ENCODE measurements around the gene EDC3. TPM values are rescaled to one million over a fixed set of nuclear protein-coding genes. Genes with fewer than 3 reads are reported as not detected.
A peak's percentile ranks its signal among the peaks of the same experiment; 100 is the strongest.

Gene EDC3
- total RNA-seq, 1 donor from 2014 or later = 42.9 TPM

- H3K27ac Mint-ChIP-seq (ENCODE audit: unreplicated experiment) = no peak overlapping the region
- no peak overlapping the region for H3K4me3 Mint-ChIP-seq (ENCODE audit: unreplicated experiment)
- H3K4me1 Mint-ChIP-seq (ENCODE audit: unreplicated experiment) = no peaks in the 10 kb centered on the region
- H3K9me3 Mint-ChIP-seq (ENCODE audit: unreplicated experiment) = no peaks in the 10 kb centered on the region
- no peak for DNase-seq (ENCODE audit: extremely low spot score, unreplicated experiment)
- peaks cover 29% of the 10 kb centered on the region for H3K36me3 Mint-ChIP-seq (ENCODE audit: unreplicated experiment)
- H3K27me3 Mint-ChIP-seq (ENCODE audit: unreplicated experiment) = no peaks in the 10 kb centered on the region
- no peak for TF ChIP-seq CTCF (IDR thresholded peaks at IDR 0.05)
Measured at GRCh38 chr15:74669627-74670026, 26.2 kb downstream of the EDC3 start.

- TF ChIP-seq CTCF (IDR thresholded peaks at IDR 0.05) = no peak
- no peak overlapping the region for H3K27ac Mint-ChIP-seq (ENCODE audit: unreplicated experiment)
- H3K27me3 Mint-ChIP-seq (ENCODE audit: unreplicated experiment) = no peaks in the 10 kb centered on the region
- H3K4me3 Mint-ChIP-seq (ENCODE audit: unreplicated experiment) = no peak overlapping the region
- peaks cover 5% of the 10 kb centered on the region for H3K4me1 Mint-ChIP-seq (ENCODE audit: unreplicated experiment)
- no peaks in the 10 kb centered on the region for H3K9me3 Mint-ChIP-seq (ENCODE audit: unreplicated experiment)
- DNase-seq (ENCODE audit: extremely low spot score, unreplicated experiment) = no peak
- peaks cover 18% of the 10 kb centered on the region for H3K36me3 Mint-ChIP-seq (ENCODE audit: unreplicated experiment)
Measured at GRCh38 chr15:74667975-74668374, 27.8 kb downstream of the EDC3 start.

- no peak for TF ChIP-seq CTCF (IDR thresholded peaks at IDR 0.05)
- H3K9me3 Mint-ChIP-seq (ENCODE audit: unreplicated experiment) = no peaks in the 10 kb centered on the region
Measured at GRCh38 chr15:74664670-74665069, 31.2 kb downstream of the EDC3 start.

GRCh38 chr15:74664028-74664616 lies 31.7 kb downstream of the EDC3 start:
- no peak for DNase-seq (ENCODE audit: extremely low spot score, unreplicated experiment)
- Mint-ChIP-seq H3K4me1 (ENCODE audit: unreplicated experiment) (peaks cover 5% of the 10 kb centered on the region), H3K27ac (ENCODE audit: unreplicated experiment) (peak overlapping the region; percentile 47), H3K9me3 (ENCODE audit: unreplicated experiment) (no peaks in the 10 kb centered on the region), H3K36me3 (ENCODE audit: unreplicated experiment) (peaks cover 6% of the 10 kb centered on the region), H3K4me3 (ENCODE audit: unreplicated experiment) (no peak overlapping the region), H3K27me3 (ENCODE audit: unreplicated experiment) (no peaks in the 10 kb centered on the region)
- no peak for TF ChIP-seq CTCF (IDR thresholded peaks at IDR 0.05)

More at GRCh38 chr15:74664670-74665069, 31.2 kb downstream of the EDC3 start:
- no peak overlapping the region for H3K27ac Mint-ChIP-seq (ENCODE audit: unreplicated experiment)
- H3K4me3 Mint-ChIP-seq (ENCODE audit: unreplicated experiment) = no peak overlapping the region
- no peaks in the 10 kb centered on the region for H3K27me3 Mint-ChIP-seq (ENCODE audit: unreplicated experiment)
- peaks cover 5% of the 10 kb centered on the region for H3K4me1 Mint-ChIP-seq (ENCODE audit: unreplicated experiment)
- no peak for DNase-seq (ENCODE audit: extremely low spot score, unreplicated experiment)
- peaks cover 6% of the 10 kb centered on the region for H3K36me3 Mint-ChIP-seq (ENCODE audit: unreplicated experiment)

- Mint-ChIP-seq H3K4me1 (ENCODE audit: unreplicated experiment) (peaks cover 5% of the 10 kb centered on the region), H3K4me3 (ENCODE audit: unreplicated experiment) (no peak overlapping the region), H3K36me3 (ENCODE audit: unreplicated experiment) (peaks cover 6% of the 10 kb centered on the region), H3K27me3 (ENCODE audit: unreplicated experiment) (no peaks in the 10 kb centered on the region), H3K9me3 (ENCODE audit: unreplicated experiment) (no peaks in the 10 kb centered on the region), H3K27ac (ENCODE audit: unreplicated experiment) (no peak overlapping the region)
- TF ChIP-seq CTCF (IDR thresholded peaks at IDR 0.05) = no peak
- DNase-seq (ENCODE audit: extremely low spot score, unreplicated experiment) = no peak
Measured at GRCh38 chr15:74663303-74664027, 32.4 kb downstream of the EDC3 start.
